ENCODE data around the gene OR5AC2.

OR5AC2 gene, protein sequence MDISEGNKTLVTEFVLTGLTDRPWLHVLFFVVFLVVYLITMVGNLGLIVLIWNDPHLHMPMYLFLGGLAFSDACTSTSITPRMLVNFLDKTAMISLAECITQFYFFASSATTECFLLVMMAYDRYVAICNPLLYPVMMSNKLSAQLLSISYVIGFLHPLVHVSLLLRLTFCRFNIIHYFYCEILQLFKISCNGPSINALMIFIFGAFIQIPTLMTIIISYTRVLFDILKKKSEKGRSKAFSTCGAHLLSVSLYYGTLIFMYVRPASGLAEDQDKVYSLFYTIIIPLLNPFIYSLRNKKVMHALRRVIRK

DNA sequence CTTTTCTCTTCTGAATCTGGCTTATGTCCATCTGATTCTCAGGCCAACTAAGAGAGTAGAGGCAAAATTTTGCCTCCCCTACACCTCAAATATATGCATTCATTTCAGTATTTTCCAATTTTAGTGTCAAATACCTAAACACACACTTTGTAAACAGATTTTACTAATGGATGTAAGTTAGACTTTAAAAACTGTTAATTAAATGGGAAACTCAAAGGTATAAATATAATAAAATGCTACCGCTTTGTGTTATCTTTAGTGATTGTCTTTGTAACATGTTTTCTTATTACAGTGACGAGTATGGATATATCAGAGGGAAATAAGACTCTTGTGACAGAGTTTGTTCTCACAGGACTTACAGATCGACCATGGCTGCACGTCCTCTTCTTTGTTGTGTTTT is at the start of gene OR5AC2:
OR5AC2 (plus strand) TSS at position 301 of the 400 bp plus-strand sequence; CDS start at position 301, 0 bp downstream.
- DNase-seq = no peak

DNA sequence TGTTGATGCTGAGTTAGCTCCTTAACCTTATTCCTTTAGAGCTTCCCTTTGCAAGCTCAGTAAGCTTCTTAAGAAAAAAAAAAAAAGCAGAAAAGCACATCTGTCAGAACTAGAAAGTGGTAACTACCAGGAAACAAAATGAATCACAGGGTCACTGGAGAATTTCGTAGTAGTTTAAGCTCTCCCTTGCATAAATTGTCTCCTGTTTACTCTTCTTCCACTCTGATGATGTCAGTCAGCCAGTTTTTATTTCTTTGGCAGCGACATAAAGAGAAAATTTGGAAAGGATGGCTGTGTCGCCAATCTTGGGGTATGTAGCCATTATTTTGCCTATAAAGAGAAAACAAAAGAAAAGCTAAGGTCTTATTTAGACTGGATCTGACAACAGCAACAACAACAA is 48.7 kb upstream of the OR5AC2 start:
- DNase-seq = no peak

DNA sequence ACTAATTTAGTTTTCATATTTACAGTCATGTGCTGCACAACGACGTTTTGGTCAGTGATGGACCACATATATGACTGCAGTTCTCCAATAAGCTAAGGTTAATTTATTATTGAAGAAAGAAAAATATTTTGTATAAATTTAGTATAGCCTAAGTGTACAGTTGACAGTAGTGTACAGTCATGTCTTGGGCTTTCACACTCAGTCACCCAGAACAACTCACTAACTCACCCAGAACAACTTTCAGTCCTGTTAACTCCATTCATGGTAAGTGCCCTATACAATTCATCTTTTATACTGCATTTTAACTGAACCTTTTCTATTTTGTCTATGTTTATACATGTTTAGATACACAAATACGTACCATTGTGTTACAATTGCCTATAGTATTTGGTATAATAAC is 48.1 kb upstream of the OR5AC2 start:
- DNase-seq = no peak

DNA sequence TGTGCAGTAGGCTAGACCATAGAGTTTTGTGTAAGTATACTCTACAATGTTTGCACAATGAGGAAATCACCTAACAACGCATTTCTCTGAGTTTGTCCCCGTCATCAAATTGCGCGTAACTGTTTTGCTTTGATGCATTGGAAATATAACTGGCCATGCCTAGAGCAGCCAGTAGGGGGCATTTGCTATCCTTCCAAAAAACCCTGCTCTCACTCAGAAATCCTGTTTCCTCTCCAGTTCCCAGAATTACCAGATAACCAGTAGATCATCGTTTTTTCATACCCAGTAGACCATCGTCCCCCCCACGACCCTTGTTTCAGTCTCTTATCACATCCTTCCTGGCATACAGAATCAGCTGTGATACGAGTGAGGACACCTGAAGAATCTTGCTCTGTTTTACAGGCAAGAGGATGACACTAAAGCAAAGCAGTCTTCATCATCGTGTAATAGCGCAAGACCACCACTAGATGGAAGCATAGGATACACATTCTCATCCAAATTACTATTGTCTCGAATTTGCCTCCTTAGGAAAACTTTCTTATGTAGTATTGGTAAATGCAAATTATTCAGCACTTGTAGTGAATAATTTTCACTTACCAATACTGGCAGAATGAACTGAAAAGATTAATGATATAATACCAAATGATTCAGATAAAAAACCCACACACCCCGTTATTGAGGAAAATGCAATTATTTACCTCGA is 47.5 kb upstream of the OR5AC2 start:
- DNase-seq = peak; percentile 83

DNA sequence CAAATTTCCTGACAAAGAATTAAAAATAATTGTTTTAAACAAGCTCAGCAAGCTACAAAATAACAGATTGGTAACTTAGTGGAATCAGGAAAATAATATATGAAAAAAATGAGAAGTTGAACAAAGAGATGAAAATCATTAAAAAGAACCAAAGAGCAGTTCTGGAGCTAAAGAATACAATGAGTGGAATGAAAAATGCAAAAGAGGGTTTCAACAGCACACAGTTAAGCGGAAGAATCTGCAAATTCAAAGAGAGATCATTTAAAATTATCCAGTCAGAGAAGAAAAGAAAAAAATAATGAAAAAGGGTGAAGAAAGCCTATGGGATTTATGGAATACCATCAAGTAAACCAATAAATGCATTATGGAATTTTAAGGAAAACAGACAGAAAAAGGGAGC is 45.6 kb upstream of the OR5AC2 start:
- DNase-seq = no peak

DNA sequence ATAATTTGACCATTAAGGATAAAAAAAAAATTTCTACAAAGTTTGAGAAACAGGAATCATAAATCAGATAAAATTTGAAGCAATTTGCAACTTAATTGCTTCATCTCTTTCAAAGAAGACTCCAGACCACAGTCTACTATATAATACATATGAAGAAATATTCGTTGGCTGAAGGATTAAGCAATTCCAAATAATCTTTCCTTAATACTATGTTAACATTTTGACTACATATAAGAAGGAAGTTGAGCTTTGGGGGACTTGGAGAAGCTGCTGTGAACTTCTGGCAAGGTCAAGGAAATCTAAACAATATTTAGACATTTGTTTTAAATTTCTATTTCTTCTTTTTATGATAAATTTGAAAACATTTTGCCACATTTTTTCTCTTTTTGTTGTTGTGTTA is 38.4 kb upstream of the OR5AC2 start:
- no peak for DNase-seq

DNA sequence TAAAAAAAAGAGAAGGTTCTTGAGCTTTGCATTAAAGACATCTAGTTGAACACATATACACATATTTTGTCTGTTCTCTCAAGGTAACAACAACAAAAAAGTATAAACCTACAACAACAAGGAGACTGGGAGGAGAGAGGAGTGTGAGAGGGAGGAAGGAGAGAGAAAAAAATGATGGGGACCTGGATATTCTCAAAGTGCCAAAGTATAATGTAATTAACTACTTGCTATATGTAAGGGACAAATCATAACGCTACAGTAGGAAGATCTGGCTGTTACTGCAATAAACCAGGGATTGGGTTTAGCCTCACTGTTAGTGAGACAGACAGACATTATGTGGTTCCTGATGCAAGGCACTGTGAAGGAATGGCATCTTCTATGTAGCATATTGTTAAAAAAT is 37.7 kb upstream of the OR5AC2 start:
- DNase-seq = no peak

DNA sequence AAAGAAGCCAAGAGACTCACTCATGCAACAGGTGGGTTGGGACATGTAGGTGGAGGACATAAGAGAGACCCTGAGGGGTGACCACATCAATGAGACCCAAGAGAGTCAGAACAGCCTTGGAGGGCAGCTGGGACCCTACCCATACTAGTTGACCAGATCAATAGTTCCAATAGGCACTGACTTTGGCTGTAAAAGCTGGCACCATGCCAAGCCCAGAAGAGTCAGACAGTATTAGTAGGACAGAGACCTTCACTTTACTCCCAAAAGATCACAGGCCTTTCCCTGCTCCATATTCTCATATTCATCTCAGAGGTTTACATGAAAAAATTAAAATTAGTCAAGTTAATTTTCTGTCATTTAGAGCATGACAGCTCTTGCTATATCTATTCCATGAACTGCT is 30.9 kb upstream of the OR5AC2 start:
- no peak for DNase-seq

DNA sequence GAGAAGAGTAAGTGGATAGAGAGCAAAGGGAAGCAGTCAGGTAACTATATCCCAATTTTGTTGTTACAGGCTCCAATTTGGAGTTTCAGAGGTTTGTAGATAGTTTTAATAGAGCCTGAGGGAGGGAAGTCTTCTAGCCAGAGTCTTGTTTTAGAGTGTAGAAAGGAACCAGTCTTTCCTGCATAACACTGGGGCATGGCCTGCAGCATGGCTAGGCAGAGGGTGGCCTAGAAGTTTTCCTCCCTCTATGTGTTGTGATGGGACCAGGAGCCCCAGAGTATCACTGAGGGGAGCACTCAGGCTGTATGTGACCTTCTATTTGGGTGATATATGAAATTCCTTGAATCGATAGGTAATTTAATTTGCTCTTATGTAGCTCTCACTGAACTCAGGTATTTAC is 29.3 kb upstream of the OR5AC2 start:
- no peak for DNase-seq

DNA sequence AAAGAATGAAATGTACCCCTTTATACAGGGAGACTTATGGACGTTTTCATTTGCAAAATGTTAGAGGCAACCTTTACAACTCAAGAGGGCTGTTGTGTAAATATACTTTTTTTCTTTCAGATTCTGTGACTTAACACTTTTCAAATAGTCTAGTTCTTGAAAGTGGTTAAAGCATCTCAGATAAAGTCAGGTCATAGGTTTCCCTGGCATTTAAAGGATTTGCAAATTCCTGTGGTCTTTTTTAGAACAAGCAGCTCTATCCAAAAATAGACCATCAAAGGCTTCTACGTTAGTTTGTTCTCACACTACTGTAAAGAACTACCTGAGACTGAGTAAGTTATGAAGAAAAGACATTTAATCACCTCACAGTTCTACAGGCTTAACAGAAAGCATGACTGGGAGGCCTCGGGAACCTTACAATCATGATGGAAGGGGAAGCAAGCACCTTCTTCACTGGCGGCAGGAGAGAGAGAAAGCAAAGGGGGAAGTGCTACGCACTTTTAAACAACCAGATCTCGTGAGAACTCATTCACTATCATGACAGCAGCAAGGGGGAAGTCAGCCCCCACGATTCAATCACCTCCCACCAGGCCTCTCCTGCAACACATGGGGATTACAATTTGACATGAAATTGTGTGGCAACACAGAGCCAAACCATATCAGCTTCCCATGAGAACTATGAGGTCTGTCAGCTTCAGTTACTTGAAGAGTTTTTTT is 28.6 kb upstream of the OR5AC2 start:
- DNase-seq = no peak

DNA sequence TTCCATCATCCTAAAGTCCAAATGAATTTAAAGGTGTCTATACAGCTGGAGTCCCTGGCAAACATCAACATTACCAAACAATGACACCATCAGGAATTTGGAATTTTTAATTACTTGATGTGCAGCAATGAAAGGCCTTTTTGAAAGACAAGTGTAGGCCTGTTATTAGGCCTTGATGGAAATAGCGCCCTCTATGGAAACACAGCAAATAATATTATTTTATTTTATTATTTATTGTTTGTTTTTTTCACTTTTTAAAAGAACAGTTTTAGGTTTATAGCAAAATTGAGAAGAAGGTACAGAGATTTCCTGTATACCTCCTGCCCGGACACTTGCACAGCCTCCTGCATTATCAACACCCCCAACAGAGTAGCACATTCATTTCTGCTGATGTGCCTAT is 18.1 kb upstream of the OR5AC2 start:
- DNase-seq = no peak

DNA sequence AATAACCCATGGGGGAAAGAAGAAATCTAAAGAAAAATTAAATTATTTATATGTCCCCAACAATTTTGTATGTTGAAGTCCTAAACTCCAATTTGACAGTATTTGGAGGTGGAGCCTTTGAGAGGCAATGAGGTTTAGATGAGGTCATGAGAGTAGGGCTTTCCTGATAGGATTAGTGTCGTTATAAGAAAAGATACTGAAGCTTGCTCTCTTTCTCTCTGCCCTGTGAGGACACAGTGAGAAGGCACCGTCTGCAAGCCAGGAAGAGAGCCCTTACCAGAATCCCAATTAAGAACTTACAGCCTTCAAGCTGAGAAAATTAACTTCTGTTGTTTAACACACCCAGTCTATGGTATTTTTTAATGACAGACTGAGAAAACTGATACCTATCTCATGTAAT is 16.1 kb upstream of the OR5AC2 start:
- no peak for DNase-seq

DNA sequence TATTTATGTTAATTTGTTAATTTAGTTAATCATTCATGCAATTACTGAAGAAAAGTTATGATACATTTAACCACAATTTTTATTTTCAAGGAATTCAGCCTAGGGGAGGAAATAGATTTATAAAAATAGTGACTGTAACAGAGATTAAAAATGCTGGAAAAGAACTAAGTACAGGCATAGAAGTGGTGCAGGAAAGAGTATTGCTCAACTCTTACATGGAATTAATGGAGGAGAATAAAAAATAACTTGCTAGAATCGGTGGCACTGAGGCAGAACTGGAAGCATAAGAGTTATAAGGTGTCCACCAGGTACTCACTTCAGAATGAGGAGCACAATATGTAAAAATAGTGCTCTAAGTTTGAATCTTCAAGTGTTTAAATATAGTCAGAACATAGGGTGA is 13.5 kb upstream of the OR5AC2 start:
- DNase-seq = no peak

DNA sequence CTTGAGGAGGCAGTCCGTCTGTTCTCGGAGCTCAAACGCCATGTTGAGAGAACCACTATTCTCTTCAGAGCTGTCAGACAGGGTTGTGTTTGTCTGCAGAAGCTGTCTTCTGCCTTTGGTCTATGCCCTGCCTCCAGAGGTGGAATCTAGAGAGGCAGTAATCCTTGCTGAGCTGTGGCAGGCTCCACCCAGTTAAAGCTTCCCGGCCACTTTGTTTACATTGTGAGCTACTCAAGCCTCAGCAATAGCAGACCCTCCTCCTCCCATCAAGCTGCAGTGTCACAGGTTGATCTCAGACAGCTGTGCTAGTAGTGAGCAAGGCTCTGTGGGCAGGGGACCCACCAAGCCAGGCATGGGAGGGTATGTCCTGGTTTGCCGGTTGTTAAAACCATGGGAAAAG is 8.9 kb downstream of the OR5AC2 start:
- no peak for DNase-seq

DNA sequence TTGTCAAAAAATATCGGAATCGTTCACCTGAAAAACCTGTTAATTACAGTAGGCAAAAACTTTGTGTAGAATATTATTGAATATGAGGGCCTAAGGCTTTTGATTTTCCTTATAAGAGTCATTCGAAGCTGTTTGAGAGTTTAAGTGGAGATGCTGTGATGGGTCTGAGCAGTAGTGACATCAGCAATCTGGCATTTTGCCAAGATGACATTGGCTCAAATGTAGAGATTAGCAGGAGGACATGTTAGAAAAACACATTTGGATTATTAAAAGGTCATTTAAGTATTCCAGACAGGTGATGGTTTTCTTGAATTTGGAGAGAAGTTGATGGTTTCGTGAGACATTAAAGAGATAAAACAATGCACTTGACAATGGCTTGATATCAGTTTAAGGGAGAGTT is 12.9 kb downstream of the OR5AC2 start:
- DNase-seq = no peak

DNA sequence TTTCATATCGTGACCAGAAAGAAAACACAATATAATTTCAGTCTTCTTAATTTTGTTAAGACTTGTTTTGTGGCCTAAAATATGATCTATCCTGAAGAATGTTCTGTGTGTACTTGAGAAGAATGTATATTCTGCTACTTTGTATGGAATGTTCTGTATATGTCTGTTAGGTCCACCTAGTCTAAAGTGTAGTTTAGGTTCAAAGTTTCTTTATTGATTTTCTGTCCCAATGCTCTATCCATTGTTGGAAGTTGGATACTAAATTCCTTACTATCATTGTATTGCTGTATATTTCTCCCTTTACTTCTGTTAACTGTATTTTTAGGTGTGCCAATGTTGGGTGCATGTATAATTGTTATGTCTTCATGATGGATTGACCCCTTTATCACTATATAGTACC is 21.2 kb downstream of the OR5AC2 start:
- DNase-seq = no peak

DNA sequence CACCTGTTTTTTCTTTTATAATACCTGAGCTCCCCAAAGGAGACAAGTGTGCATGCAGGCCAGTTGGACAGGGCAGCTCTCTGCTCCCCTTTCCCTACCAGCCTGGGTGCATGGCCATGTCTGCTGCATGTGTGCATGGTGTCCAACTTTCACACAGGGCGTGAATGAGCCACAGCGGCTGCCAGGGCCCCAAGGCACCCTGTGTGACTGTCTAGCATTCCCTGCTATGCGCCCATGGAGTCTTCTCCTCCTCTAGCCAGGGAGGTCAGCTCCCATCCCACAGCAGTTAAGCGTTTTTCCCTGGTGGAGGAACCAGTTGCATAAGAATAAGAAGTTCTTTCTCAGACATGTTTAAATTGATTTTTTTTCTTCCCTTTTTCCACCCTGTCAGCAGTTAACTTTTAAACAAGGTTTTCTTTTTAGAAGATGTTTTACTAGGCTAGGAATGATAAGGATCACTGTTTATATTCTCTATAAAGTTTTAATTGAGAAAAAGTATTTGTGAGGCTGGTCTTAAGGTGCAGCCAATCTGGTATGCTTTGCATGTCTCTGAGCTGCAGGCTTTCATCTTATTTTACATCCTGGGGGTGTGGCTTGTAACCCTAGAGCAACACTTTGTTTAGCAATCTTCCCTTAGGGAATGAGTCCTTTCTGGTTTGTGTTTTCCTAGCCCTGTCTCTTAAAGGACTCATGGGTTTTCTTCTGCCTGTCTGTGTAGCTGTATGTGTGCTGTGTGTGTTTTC is 23.0 kb downstream of the OR5AC2 start:
- no peak for DNase-seq

DNA sequence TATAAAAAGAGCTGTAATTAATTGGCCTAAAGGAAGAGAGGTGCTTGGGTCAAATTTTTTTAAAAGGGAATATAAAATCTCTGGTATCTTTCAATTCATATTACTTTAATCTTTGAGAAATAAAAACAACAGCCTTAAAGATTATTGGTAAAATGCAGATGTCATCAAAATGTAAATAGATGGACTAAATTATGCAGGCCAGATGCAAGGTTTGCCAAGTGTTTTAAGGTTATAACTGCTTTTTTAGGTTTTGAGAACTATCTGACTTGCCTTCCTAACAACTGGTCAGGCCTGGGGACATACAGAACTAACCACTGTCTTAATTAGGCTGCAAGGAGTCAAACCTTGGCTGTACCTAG is 23.6 kb downstream of the OR5AC2 start:
- no peak for DNase-seq

DNA sequence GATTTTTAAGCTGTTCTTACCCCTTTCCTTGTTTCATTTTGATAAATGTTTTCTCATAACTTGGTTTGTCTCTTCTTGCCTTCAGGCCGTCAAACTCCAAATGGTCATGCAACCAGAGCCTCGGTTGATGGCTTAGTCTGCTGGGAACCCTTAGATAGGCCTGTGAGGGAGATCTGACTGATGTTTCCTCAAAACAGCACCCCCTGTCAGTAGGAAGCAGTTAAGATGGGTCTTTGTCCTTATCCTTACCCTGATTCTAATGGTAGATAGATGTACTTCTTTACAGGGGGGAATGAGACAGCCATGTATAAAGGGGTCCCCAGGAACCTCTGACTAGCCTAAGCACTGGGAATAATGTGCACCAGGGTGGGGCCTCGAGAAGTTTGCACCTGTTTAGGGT is 27.3 kb downstream of the OR5AC2 start:
- no peak for DNase-seq

DNA sequence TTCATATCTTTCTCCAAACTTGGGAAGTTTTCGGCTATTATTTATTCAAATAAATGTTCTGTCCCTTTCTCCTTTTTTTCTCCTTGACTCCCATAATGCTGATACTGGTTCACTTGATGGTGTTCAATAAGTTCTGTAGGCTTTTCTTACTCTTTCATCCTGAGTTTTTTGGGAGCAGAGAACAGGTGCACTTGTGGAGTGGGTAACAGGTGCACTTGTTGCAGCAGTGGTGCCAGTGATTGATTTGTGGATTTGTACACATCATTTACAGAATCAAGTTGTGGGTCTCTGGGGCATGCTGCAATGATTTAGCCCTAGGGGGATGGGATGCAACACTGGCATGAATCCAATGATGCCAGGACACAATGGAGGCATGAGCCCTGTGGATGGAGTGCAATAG is 28.7 kb downstream of the OR5AC2 start:
- no peak for DNase-seq

DNA sequence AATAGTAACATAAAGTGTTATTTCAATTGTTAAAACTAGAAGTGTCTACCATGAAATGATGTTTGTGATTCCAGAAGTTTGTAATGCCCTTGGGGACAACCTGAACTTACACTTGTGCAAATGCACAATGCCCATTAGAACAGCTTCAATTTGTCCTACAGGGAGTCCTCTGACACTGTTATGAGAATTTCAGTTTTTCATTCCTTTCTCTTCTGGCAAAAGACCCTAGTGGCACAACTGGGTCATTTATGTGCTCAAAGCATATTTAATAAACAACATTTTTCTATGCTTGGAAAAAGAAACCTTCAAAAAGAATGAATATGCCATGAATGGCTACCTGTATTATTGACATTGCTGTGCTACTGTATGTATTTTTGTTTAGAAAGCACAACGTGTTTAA is 43.4 kb downstream of the OR5AC2 start, which contains the start of gene OR5H1:
OR5H1 (plus strand) TSS at position 301 of the 400 bp plus-strand sequence. CDS start 1,977 bp downstream, outside the sequence.
- no peak for DNase-seq

DNA sequence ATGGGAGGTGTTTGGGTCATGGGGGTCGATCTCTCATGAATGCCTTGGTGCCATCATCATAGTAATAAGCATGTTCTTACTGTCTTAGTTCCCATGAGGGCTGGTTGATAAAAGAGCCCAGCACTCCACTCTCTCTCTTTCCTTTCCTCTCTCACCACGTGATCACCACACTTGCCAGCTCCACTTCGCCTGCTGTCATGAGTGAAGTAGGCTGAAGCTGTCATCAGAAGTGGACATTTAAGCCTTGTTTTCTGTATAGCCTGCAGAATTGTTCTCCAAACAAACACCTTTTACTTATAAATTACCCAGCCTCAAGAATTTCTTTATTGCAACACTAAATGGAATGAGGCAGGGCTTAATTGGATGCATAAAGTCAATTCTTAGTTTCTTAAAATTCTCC is 49.7 kb downstream of the OR5AC2 start:
- no peak for DNase-seq

Data from NCI-H2029 treated with DMSO at 0.1 percent for 48 hours (cell line).